Left ventricle myocardium superior (tissue), 1 donor: ENCODE data around the gene RPRD1A. TPM values are rescaled to one million over a fixed set of nuclear protein-coding genes. Genes with fewer than 3 reads are reported as not detected.

Experiments used
- ATAC-seq: fragments of 200-7000 bp; cut with Tn5 transposase; one replicate; pipeline ENCODE4 v1.9.1; 2020; ENCODE audit warnings: mild to moderate bottlenecking, moderate library complexity
- DNase-seq: peaks from one replicate; pipeline ENCODE4 v3.0.0-alpha.2; 2020
- intact Hi-C: fragments of 100-400 bp; cut with micrococcal nuclease; formaldehyde crosslinking; loops from one replicate; pipeline ENCODE4 v1.11.0; 2022
- total RNA-seq: library from RNA; stranded (reverse); fragmentation: NEBNext Ultra II Directional; extraction: Animal tissue kit (Norgen Biotek cat#: 25700); gene quantifications from one replicate; pipeline ENCODE4 v1.2.1, GENCODE V29; 2021
- donor health status: DM: no; HTN: yes; CAD: no; lungs with severe emphysema.

Gene RPRD1A
- total RNA-seq, 1 donor from 2014 or later: 57.4 TPM

DNA sequence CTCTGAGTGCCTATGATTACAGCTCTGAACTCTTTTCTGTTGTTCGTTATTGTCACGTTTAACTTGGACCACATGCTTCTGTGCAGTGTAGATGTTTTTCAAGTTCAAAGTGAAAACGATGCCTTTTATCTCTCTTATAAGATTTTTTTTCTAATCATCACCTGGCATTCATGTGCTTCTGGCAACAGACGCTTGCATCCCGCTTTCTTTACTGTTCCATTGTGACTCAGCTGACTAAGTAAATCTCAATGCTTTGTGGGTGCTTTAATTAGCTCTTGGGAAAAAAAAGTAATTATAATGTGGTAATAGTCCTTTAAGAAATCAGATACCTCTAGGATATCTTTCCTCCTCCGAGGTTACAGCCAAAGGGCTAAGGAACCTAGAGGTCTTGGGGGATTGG, 126.1 kb downstream of the RPRD1A start:
- DNase-seq: no peak
- intact Hi-C loops: no loop called here
- no peak for ATAC-seq

Other genes starting within 250 kb of the RPRD1A start
- 13.4 TPM for gene SLC39A6, start 61.8 kb upstream of the RPRD1A start, total RNA-seq
- gene ELP2, start 62.3 kb upstream of the RPRD1A start, total RNA-seq: 59.5 TPM
- 0.27 TPM for gene MOCOS, start 119.9 kb upstream of the RPRD1A start, total RNA-seq
- gene FHOD3, start 230.2 kb upstream of the RPRD1A start, total RNA-seq: 347 TPM